OCI-LY7 (cell line): ENCODE measurements around the gene KCNMA1. TPM values are rescaled to one million over a fixed set of nuclear protein-coding genes. Genes with fewer than 3 reads are reported as not detected.
A peak's percentile ranks its signal among the peaks of the same experiment; 100 is the strongest.

Source experiments
- BruUV-seq: library from RNA; stranded (reverse); fragments of 400-500 nt; replicated peaks from 2 replicates; lab custom pipeline; 2021; lab: Mats Ljungman, UMichigan
- CTCF ChIA-PET: fragments of 300-600 bp; sonication (Branson Sonifier 250); formaldehyde crosslinking; loops from one replicate; lab custom pipeline; 2022; ENCODE audit warnings: antibody characterized with exemption; ENCODE audit not compliant: unreplicated experiment; lab: Charles Lee
- POLR2A ChIA-PET: fragments of 300-600 bp; sonication (Branson Sonifier 250); formaldehyde crosslinking; loops from one replicate; lab custom pipeline; 2022; ENCODE audit warnings: antibody characterized with exemption; lab: Charles Lee
- DNase-seq: peaks from one replicate; pipeline ENCODE4 v3.0.0-alpha.2; 2015; ENCODE audit warnings: low spot score
- H2AFZ ChIP-seq: fragments of 200-600 bp; sonication (generic), shearing (Covaris generic); 2 replicates; pipeline ENCODE4 v1.6.1; 2014; ENCODE audit warnings: mild to moderate bottlenecking, antibody characterized with exemption, low read length, moderate library complexity
- H3K27ac ChIP-seq: fragments of 200-600 bp; sonication (generic); 2 replicates; pipeline ENCODE4 v1.5.1; 2014; ENCODE audit warnings: mixed run types, low read depth, mild to moderate bottlenecking, moderate library complexity, low read length, inconsistent platforms; ENCODE audit not compliant: poor library complexity, severe bottlenecking
- H3K36me3 ChIP-seq: fragments of 200-600 bp; sonication (generic); 2 replicates; pipeline ENCODE4 v1.6.1; 2014; ENCODE audit warnings: mild to moderate bottlenecking, antibody characterized with exemption, low read length, moderate library complexity, mixed read lengths; ENCODE audit not compliant: insufficient read depth
- H3K4me1 ChIP-seq: fragments of 200-600 bp; sonication (generic); 2 replicates; pipeline ENCODE4 v1.5.1; 2014; ENCODE audit warnings: mild to moderate bottlenecking, low read length; ENCODE audit not compliant: insufficient read depth, poor library complexity, severe bottlenecking
- H3K4me2 ChIP-seq: fragments of 200-600 bp; sonication (generic); 2 replicates; pipeline ENCODE4 v1.6.1; 2014; ENCODE audit warnings: mild to moderate bottlenecking, low read length
- H3K4me3 ChIP-seq: fragments of 200-600 bp; sonication (generic); 2 replicates; pipeline ENCODE4 v1.5.1; 2014; ENCODE audit warnings: mild to moderate bottlenecking, low read depth, low read length; ENCODE audit not compliant: poor library complexity, severe bottlenecking
- H3K79me2 ChIP-seq: fragments of 200-600 bp; sonication (generic); 2 replicates; pipeline ENCODE4 v1.6.1; 2016; ENCODE audit warnings: low read depth, mild to moderate bottlenecking, low read length, moderate library complexity, mixed read lengths; ENCODE audit not compliant: insufficient read depth
- H3K9me2 ChIP-seq: fragments of 200-600 bp; sonication (generic); 2 replicates; pipeline ENCODE4 v1.6.1; 2016; ENCODE audit warnings: mild to moderate bottlenecking, low read length, mixed read lengths; ENCODE audit not compliant: insufficient read depth
- H3K9me3 ChIP-seq: fragments of 200-600 bp; sonication (generic); 2 replicates; pipeline ENCODE4 v1.6.1; 2014; ENCODE audit warnings: mild to moderate bottlenecking, mixed run types, low read length, mixed read lengths
- H4K20me1 ChIP-seq: fragments of 200-600 bp; sonication (generic); 2 replicates; pipeline ENCODE4 v1.6.1; 2014; ENCODE audit warnings: mild to moderate bottlenecking, antibody characterized with exemption, low read length, moderate library complexity, mixed read lengths; ENCODE audit not compliant: insufficient read depth
- EZH2phosphoT487 ChIP-seq: fragments of 200-600 bp; sonication (generic); IDR thresholded peaks from 2 replicates; pipeline ENCODE4 v1.6.1; 2018; ENCODE audit warnings: low read depth, borderline replicate concordance, mild to moderate bottlenecking, mixed run types, antibody characterized with exemption, low read length, moderate library complexity, mixed read lengths
- intact Hi-C: fragments of 100-400 bp; cut with micrococcal nuclease; formaldehyde crosslinking; loops from one replicate; pipeline ENCODE4 v1.10.0; 2022; ENCODE audit not compliant: unreplicated experiment
- total RNA-seq, 2 experiments: library from RNA; depleted of rRNA in 1 of 2; stranded (reverse); fragments of >200 nt in 1 of 2; shearing (Covaris generic) in 1 of 2; gene quantifications; 2 replicates each; pipeline ENCODE4 v1.2.3, GENCODE V29; 2014 to 2022
- TF ChIP-seq, protein P1 (sequence below): fragments of 200-600 bp; sonication (generic); conservative IDR thresholded peaks from 2 replicates; pipeline ENCODE4 v1.5.1; 2014; ENCODE audit warnings: mild to moderate bottlenecking, antibody characterized with exemption, low read length, moderate library complexity, mixed read lengths

The KCNMA1 gene
- total RNA-seq, 2 experiments from 2014 or later, result not detected

- H3K4me2 ChIP-seq, result no peak overlapping the region
- no peaks in the 10 kb centered on the region for H3K9me3 ChIP-seq
- no peaks in the 10 kb centered on the region for H3K36me3 ChIP-seq
- no peak overlapping the region for H2AFZ ChIP-seq
- no TSS peak for BruUV-seq
- no peak for TF ChIP-seq EZH2phosphoT487
- TF ChIP-seq, protein P1, sequence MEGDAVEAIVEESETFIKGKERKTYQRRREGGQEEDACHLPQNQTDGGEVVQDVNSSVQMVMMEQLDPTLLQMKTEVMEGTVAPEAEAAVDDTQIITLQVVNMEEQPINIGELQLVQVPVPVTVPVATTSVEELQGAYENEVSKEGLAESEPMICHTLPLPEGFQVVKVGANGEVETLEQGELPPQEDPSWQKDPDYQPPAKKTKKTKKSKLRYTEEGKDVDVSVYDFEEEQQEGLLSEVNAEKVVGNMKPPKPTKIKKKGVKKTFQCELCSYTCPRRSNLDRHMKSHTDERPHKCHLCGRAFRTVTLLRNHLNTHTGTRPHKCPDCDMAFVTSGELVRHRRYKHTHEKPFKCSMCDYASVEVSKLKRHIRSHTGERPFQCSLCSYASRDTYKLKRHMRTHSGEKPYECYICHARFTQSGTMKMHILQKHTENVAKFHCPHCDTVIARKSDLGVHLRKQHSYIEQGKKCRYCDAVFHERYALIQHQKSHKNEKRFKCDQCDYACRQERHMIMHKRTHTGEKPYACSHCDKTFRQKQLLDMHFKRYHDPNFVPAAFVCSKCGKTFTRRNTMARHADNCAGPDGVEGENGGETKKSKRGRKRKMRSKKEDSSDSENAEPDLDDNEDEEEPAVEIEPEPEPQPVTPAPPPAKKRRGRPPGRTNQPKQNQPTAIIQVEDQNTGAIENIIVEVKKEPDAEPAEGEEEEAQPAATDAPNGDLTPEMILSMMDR, result no peak
- H3K4me3 ChIP-seq, result no peak overlapping the region
- CTCF ChIA-PET, result no interaction called here
- no peaks in the 10 kb centered on the region for H3K4me1 ChIP-seq
- H3K9me2 ChIP-seq, result no peaks in the 10 kb centered on the region
- H3K27ac ChIP-seq, result no peak overlapping the region
- intact Hi-C loops, result loop anchor here (5.0 kb wide), 2 partner anchors 252 to 392 kb away; no protein-coding TSS in a partner anchor
- no peak for DNase-seq
- H4K20me1 ChIP-seq, result no peaks in the 10 kb centered on the region
- POLR2A ChIA-PET, result no interaction called here
- H3K79me2 ChIP-seq, result no peaks in the 10 kb centered on the region
These were observed 7.1 kb upstream of the KCNMA1 start for GRCh38 chr10:77644557-77645243.

DNA sequence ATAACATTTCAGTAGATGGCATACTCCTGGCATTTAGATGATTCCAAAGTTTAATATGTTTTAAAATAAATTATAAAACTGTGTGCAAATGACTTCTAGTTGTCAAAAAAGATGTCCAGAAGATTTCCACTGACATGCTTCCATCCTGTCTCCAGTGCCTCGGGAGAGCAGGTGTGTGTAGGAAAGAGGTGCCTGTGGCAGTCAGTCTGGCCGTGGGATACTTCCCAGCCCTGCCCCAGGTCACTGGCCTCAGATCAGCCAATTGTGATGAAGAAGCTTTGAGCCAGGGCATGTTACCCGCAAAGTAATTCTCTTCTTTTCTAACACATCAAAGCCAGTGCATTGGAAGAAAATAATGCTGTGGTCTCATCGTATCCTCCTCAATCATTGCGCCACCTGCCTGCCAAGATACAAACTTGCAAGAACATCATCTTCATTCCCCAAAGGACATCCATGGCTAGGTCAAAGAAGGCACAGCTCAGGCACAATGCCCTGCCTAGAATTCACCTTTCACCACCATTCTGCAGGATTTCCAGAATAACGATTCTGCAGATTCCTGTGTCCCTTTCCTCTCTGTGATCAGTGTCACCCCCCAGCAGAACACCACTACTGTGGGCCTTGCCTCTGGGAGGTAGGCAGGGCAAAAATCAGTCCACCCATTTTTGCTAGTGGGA is 6.3 kb upstream of the KCNMA1 start:
- intact Hi-C loops, result loop anchor here (5.0 kb wide), 2 partner anchors 252 to 392 kb away; no protein-coding TSS in a partner anchor
- DNase-seq, result peak; percentile 41
- POLR2A ChIA-PET, result no interaction called here
- BruUV-seq, result no TSS peak
- Histone ChIP-seq H4K20me1 (no peaks in the 10 kb centered on the region), H3K27ac (no peak overlapping the region), H3K4me3 (no peak overlapping the region), H2AFZ (no peak overlapping the region), H3K4me1 (no peaks in the 10 kb centered on the region), H3K9me3 (no peaks in the 10 kb centered on the region), H3K4me2 (no peak overlapping the region), H3K9me2 (no peaks in the 10 kb centered on the region), H3K36me3 (no peaks in the 10 kb centered on the region), H3K79me2 (no peaks in the 10 kb centered on the region)
- no peak for TF ChIP-seq EZH2phosphoT487
- TF ChIP-seq, protein P1, result peak; percentile 79
- CTCF ChIA-PET, result interaction anchor here (0.6 kb wide), 1 partner anchor 395 kb away, joined by 3 read pairs; no protein-coding TSS in a partner anchor
